Measurements from ENCODE around the gene RBM38. TPM values are rescaled to one million over a fixed set of nuclear protein-coding genes. Genes with fewer than 3 reads are reported as not detected.
A peak's percentile ranks its signal among the peaks of the same experiment; 100 is the strongest.

Gene RBM38
- total RNA-seq, 2 experiments from 2014 or later = 116 to 119 TPM

DNA sequence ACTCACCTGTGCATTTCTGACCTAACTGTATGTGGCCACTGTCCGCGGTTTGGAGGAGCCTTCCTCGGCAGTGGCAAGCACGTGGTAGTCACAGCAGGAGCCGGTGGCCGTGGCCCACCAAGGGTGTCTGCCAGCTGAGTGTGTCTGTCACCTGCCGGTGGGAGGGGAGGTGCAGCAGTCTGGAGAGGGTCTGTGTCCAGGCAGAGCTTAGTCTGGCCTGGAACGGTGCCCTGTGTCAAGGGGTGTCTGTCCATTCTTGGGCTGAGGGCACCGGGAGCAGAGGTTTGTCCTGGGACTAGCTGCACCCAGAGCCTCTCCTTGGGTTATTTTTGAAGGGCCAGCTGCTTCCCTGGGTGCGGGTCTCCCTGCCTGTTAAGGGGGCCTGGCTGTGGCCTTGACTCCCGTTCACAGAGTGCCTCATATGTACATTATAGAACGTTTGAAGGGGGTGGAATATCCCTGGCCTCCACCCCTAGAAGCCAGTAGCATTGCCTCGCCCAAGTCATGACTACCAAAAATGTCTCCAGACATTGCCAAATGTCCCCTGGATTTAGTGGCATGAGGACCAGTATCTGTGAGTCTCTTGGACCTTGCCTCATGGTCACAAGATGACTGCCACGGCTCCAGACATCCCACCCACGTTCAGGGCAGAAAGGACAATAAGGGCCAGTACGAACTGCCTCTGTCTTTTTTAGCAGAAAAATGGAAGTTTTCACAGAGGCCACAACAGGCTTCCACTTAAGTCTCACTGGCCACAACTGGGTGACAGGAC lies 5.2 kb downstream of the RBM38 start:
- H3K9me3 Mint-ChIP-seq = no peaks in the 10 kb centered on the region
- H3K27ac Mint-ChIP-seq = peak overlapping the region; percentile 97
- H3K4me1 Mint-ChIP-seq = peaks cover 82% of the 10 kb centered on the region
- CTCF ChIA-PET = interaction anchor here (1.8 to 4.5 kb wide), 3 partner anchors 16 to 96 kb away, joined by 4 to 25 read pairs (median 24); no protein-coding TSS in a partner anchor
- peaks cover 89% of the 10 kb centered on the region for H3K36me3 Mint-ChIP-seq (ENCODE audit: low read depth)
- H3K27me3 Mint-ChIP-seq = no peaks in the 10 kb centered on the region
- no peak overlapping the region for H3K4me3 Mint-ChIP-seq
- DNase-seq = no peak
- POLR2A ChIA-PET = interaction anchor here (1.0 to 3.5 kb wide), 3 partner anchors 12 to 37 kb away, joined by 3 to 55 read pairs (median 3); no protein-coding TSS in a partner anchor

DNA sequence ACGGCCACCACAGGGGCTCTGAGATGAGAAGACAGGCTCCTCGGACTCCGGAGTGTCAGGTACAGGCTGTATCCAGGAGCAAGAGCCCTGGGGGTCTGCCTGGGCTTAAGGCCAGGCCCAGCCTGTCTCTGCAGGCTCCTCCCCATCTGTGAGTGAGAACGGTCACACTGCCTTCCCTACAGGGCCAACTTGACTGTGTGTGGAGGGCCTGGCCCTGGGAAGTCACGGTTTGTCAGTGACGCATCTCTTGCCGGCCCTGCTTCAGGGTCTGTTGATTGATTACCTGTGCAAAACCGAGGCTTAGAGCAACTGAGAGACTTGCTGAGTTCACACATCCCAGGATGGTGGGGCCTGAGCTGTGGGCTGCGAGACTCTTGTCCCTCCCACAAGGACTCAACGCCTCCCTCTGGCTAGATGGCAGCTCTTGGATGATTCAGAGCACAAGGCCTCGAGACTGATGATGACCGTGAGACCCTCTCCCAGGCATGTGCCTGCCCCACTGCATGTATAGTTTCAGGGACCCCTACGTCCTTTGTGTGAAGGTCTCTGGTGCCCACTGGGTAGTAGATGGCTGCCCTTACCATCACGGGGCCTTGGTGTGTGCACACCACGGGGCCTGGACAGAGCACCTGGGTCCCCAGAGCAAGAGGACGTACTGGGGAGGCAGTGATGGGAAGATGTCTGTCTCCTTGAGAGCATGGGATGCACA lies 5.9 kb downstream of the RBM38 start:
- ChIA-PET CTCF (interaction anchor here (0.9 to 4.5 kb wide), 6 partner anchors 9 to 96 kb away, joined by 3 to 25 read pairs (median 10); no protein-coding TSS in a partner anchor), POLR2A (interaction anchor here (1.0 to 3.5 kb wide), 14 partner anchors 8 to 1255 kb away, joined by 3 to 55 read pairs (median 8); partner anchors contain the start of genes RBM38 and STX16)
- H3K4me3 Mint-ChIP-seq = peak overlapping the region; percentile 78
- peaks cover 90% of the 10 kb centered on the region for H3K4me1 Mint-ChIP-seq
- no peak for DNase-seq
- peak overlapping the region; percentile 97 for H3K27ac Mint-ChIP-seq
- no peaks in the 10 kb centered on the region for H3K9me3 Mint-ChIP-seq
- no peaks in the 10 kb centered on the region for H3K27me3 Mint-ChIP-seq
- peaks cover 94% of the 10 kb centered on the region for H3K36me3 Mint-ChIP-seq (ENCODE audit: low read depth)

DNA sequence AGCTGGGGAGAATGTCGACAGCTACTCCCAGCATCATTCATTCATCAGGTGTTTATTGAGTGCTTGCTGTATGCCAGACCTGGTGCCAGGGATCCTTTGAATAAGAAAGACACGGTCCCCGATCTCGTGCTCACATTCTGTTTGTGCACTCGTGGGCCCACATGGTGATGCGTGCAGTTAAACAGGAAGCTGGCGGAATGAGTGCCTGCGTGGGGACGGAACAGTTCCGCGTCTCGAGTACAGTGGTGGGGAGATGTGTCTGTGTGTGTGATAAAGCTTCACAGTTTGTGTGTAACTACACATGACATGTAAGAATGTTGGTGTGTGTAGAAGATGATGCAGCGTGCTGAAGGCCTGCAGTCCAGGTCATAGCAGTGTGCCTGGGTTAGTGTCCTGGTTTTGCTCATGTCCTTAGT lies 6.5 kb downstream of the RBM38 start:
- Mint-ChIP-seq H3K36me3 (ENCODE audit: low read depth) (peaks cover 94% of the 10 kb centered on the region), H3K27me3 (no peaks in the 10 kb centered on the region), H3K4me3 (peak overlapping the region; percentile 78), H3K9me3 (no peaks in the 10 kb centered on the region), H3K27ac (peak overlapping the region; percentile 97), H3K4me1 (peaks cover 92% of the 10 kb centered on the region)
- DNase-seq = peak; percentile 55
- ChIA-PET CTCF (interaction anchor here (0.7 to 4.5 kb wide), 15 partner anchors 9 to 992 kb away, joined by 3 to 25 read pairs (median 5); partner anchors contain the start of genes VAPB and ZBP1), POLR2A (interaction anchor here (0.6 to 3.5 kb wide), 24 partner anchors 8 to 1254 kb away, joined by 3 to 55 read pairs (median 6); partner anchors contain the start of genes RBM38 and STX16)

DNA sequence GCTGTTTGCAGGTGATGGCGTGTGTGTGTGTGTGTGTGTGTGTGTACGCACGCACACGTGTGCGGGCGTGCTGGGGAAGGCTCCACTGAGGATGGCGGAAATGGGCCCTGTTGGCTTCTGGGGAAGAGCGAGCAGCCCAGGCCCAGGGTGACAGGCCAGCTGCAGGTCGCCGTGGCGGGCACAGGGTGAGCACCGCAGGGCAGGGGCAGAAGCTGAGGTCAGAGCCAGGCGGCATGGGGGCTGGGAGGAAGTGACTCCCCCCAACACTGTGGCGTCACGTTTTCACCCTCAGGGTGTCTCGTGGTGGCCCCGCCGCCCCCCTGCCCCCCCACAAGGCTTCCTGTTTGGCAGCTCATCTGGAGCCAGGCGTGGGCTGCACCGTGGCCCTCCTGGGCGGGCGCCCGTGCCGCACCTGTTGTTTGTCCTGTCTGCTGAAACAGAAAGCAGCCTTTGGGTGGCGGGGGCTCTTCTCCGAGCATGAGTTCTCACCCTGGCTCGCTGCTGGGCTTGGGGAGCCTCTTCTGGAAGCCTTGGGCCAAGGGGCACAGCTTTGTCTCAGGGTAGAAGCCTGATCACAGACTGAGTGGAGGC lies 7.1 kb downstream of the RBM38 start:
- no peaks in the 10 kb centered on the region for H3K27me3 Mint-ChIP-seq
- peaks cover 94% of the 10 kb centered on the region for H3K36me3 Mint-ChIP-seq (ENCODE audit: low read depth)
- ChIA-PET POLR2A (interaction anchor here (0.6 to 3.5 kb wide), 26 partner anchors 7 to 1253 kb away, joined by 3 to 55 read pairs (median 6); partner anchors contain the start of genes RBM38 and STX16), CTCF (interaction anchor here (0.7 to 4.5 kb wide), 16 partner anchors 10 to 991 kb away, joined by 3 to 25 read pairs (median 4); partner anchors contain the start of genes VAPB and ZBP1)
- peak overlapping the region; percentile 97 for H3K27ac Mint-ChIP-seq
- peak; percentile 87 for DNase-seq
- peaks cover 91% of the 10 kb centered on the region for H3K4me1 Mint-ChIP-seq
- H3K4me3 Mint-ChIP-seq = peak overlapping the region; percentile 78
- H3K9me3 Mint-ChIP-seq = no peaks in the 10 kb centered on the region

DNA sequence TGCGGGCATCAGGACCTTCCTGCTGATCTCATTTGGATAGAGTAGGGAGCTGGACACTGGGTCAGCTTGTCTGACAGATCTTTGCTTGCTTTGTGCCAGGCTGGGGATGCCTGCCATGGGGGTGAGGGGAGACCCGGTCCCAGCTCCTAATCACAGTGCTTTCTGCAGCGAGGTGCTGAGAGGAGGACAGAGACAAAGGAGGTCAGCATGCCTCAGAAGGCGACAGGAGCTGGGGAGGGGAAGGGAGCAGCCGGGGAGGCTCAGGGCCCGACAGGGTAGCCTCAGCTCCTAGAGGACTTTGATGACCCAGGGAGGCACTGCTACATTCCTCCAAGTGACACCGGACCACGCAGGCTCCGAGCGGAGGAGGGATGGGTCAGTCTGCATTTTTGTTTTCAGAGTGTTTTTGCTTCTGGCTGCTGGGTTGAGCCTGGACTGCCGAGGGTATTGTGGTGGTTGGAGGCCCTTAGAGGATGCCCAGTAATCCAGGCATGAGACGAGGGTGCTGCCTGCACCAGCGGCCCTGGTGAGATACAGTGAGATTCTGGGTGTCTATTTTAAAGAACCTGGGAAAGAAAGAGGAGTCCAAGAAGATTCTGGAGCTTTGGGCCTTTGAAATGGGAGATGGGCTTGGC lies 7.8 kb downstream of the RBM38 start:
- Mint-ChIP-seq H3K9me3 (no peaks in the 10 kb centered on the region), H3K4me1 (peaks cover 87% of the 10 kb centered on the region), H3K27me3 (no peaks in the 10 kb centered on the region), H3K4me3 (peak overlapping the region; percentile 78), H3K27ac (peak overlapping the region; percentile 97), H3K36me3 (ENCODE audit: low read depth) (peaks cover 93% of the 10 kb centered on the region)
- ChIA-PET CTCF (interaction anchor here (0.7 to 4.5 kb wide), 12 partner anchors 10 to 221 kb away, joined by 3 to 25 read pairs (median 6); partner anchors contain the start of gene ZBP1), POLR2A (interaction anchor here (0.7 to 3.5 kb wide), 18 partner anchors 8 to 1253 kb away, joined by 3 to 55 read pairs (median 8); partner anchors contain the start of genes RBM38 and STX16)
- DNase-seq = no peak

DNA sequence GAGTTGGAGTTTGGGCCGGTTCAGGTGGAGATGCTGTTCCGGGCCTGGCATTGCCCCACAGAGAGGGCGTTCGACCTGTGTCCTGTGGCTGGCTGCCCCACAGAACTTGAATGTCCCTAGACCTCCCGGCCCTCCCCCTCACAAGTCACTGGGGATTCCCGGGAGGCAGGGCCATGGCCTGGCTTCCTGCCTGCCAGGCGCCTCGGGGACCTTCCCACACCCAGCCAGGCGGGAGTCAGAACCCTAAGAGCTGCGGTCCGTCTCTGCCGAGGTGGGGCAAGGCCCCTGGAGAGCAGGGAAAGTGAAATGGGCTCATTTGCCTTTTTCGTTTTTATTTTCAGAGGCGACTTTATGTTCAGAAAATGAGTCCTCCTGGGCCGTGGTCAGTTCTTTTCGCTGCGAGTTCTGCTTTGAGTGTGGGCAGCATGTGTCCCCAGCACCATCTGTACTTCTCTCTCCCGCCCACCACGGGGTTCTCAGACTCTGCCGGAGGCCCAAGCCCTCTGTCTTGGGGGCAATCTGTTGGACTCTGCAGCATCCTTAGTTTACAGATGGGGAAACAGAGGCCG lies 8.5 kb downstream of the RBM38 start:
- no peaks in the 10 kb centered on the region for H3K27me3 Mint-ChIP-seq
- peak overlapping the region; percentile 78 for H3K4me3 Mint-ChIP-seq
- ChIA-PET CTCF (interaction anchor here (0.7 to 4.5 kb wide), 5 partner anchors 11 to 99 kb away, joined by 3 to 25 read pairs (median 17); no protein-coding TSS in a partner anchor), POLR2A (interaction anchor here (0.6 to 3.5 kb wide), 10 partner anchors 9 to 73 kb away, joined by 3 to 55 read pairs (median 10); partner anchors contain the start of gene RBM38)
- H3K4me1 Mint-ChIP-seq = peaks cover 82% of the 10 kb centered on the region
- H3K36me3 Mint-ChIP-seq (ENCODE audit: low read depth) = peaks cover 92% of the 10 kb centered on the region
- no peaks in the 10 kb centered on the region for H3K9me3 Mint-ChIP-seq
- H3K27ac Mint-ChIP-seq = peak overlapping the region; percentile 97
- DNase-seq = peak; percentile 43

DNA sequence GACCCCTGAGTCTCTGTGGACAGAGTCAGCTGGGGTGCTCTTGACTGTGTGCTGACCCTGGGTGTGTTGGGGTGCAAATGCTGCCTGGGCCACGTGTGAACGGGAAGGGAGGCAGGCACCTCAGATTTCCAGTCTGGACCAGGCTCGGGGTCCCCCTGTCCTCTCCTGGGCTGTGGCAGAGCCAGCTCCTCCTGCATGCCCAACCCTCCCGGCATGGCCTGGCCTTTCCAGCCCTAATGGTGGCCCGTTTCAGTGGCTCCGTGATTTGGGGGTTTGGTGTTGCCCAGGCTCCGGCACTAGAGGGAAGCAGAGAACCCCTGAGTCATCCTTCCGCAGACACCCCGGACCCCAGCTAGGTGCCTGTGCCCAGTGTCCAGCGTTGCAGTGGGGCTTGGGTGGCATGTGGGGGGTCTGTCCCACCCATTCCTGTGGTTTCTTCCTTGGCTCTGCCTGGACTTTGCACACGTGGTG lies 9.1 kb downstream of the RBM38 start:
- ChIA-PET CTCF (interaction anchor here (3.0 to 4.5 kb wide), 3 partner anchors 12 to 34 kb away, joined by 17 to 25 read pairs (median 24); no protein-coding TSS in a partner anchor), POLR2A (interaction anchor here (0.6 to 3.5 kb wide), 6 partner anchors 9 to 33 kb away, joined by 3 to 55 read pairs (median 18); partner anchors contain the start of gene RBM38)
- peaks cover 91% of the 10 kb centered on the region for H3K36me3 Mint-ChIP-seq (ENCODE audit: low read depth)
- H3K27ac Mint-ChIP-seq = peak overlapping the region; percentile 31
- no peaks in the 10 kb centered on the region for H3K27me3 Mint-ChIP-seq
- no peak overlapping the region for H3K4me3 Mint-ChIP-seq
- no peaks in the 10 kb centered on the region for H3K9me3 Mint-ChIP-seq
- DNase-seq = no peak
- peaks cover 76% of the 10 kb centered on the region for H3K4me1 Mint-ChIP-seq

DNA sequence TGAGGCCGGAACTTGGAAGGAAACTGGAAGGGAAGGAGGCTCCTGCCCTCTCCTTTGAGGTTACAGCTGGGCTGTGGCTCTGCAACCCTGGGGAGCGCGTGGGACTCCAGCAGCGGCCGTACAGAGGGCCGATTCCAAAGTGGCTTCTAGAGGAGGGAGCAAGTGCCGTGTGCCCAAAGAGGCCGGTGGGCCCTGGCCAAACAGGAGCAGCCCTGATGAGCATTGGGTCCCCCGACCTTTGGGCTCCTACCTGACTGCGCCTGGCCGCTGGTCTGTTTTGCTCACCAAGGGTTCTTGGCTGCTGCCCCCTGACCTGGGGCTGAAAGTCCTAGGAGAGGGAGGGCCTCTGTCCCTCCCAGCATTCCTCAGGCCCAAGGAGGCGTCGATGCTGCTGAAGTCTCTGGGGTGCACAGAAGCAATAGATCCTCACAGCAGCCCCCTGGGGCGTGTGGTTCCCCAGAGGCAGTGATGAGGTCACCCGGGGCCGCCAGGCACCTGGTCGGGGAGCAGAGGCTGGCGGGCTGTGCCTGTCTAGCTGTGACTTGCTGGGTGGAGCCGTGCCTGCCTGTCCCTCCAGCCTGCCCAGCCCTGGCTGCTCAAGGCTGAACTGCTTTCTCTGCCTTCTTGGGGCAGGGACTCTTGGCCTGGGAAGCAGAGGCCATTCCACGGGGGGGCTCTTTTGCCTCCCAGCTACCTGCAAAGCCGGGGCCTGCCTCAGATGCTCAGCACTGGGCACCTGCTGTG lies 9.8 kb downstream of the RBM38 start:
- peak overlapping the region; percentile 31 for H3K27ac Mint-ChIP-seq
- peaks cover 86% of the 10 kb centered on the region for H3K36me3 Mint-ChIP-seq (ENCODE audit: low read depth)
- POLR2A ChIA-PET = interaction anchor here (1.1 to 3.9 kb wide), 3 partner anchors 8 to 32 kb away, joined by 3 to 20 read pairs (median 12); no protein-coding TSS in a partner anchor
- no peaks in the 10 kb centered on the region for H3K27me3 Mint-ChIP-seq
- no peak overlapping the region for H3K4me3 Mint-ChIP-seq
- CTCF ChIA-PET = interaction anchor here (0.9 to 4.5 kb wide), 3 partner anchors 20 to 35 kb away, joined by 3 to 25 read pairs (median 3); no protein-coding TSS in a partner anchor
- H3K9me3 Mint-ChIP-seq = no peaks in the 10 kb centered on the region
- no peak for DNase-seq
- peaks cover 70% of the 10 kb centered on the region for H3K4me1 Mint-ChIP-seq

DNA sequence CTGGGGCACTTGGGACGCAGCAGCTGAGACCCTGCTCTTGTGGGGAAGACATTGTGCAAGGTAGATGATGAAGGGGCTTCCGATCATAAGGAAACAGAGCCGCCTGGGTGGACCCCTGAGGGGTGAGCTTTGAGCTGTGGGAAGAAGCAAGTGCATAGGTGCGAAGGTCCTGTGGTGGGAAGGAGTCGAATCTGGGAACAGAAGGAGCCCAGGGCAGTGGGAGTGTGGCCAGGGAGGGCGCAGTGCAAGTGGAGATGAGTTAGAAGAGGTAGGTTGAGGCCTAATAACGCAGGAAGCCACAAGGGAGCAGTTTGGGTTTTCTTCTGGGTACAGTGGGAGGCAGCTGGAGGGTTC lies 10.3 kb downstream of the RBM38 start:
- Mint-ChIP-seq H3K4me3 (no peak overlapping the region), H3K27ac (no peak overlapping the region), H3K27me3 (no peaks in the 10 kb centered on the region), H3K9me3 (no peaks in the 10 kb centered on the region), H3K4me1 (peaks cover 64% of the 10 kb centered on the region), H3K36me3 (ENCODE audit: low read depth) (peaks cover 85% of the 10 kb centered on the region)
- no peak for DNase-seq
- CTCF ChIA-PET = interaction anchor here (0.9 kb wide), 2 partner anchors 28 to 34 kb away, joined by 3 read pairs; no protein-coding TSS in a partner anchor
- POLR2A ChIA-PET = interaction anchor here (1.0 to 3.9 kb wide), 5 partner anchors 9 to 195 kb away, joined by 3 to 20 read pairs (median 5); no protein-coding TSS in a partner anchor

DNA sequence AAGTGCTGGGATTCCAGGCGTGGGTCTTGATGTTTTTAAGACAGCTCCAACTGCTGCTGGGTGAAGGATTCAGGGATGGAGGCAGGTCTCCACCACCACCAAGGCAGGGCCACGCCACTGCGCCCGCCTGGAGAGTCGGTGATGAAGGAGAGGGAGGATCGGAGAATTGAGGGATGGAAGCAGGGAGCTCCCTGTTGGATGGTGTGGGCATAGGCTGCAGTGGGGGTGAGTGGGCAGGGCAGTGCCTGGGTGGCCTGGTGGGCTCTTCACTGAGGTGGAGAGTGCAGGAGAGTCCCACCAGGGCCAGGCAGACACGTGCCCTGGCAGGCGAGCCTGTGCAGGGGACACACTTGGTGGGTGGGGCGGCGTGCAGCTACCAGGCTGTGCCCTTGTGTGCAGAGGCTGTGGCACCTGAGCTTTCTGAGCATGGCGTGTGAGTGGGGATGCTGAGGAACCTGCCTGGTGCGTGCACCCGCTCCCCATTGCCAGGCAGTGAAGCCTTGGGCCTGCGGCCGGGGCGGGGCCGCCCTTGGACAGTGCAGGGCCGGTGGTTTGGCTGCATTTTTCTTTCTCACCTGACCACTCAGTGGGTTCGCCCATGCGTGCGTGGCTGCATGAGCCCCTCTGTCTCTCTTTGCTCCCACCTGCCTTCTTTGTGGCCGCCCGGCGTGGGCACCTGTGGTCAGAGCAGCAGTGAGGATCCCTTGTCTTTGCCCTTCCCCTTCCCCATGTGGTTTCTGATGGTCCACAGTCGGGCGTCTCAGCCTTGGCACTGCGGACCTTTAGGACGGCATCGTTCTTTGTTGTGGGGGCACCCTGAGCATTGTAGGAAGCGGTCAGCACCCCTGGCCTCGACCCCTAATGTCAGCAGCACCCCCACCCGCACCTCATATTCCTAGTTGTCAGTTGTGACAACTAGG lies 11.3 kb downstream of the RBM38 start:
- no peaks in the 10 kb centered on the region for H3K27me3 Mint-ChIP-seq
- POLR2A ChIA-PET = interaction anchor here (1.0 to 3.9 kb wide), 9 partner anchors 8 to 194 kb away, joined by 3 to 20 read pairs (median 4); partner anchors contain the start of gene RBM38
- peaks cover 55% of the 10 kb centered on the region for H3K4me1 Mint-ChIP-seq
- H3K9me3 Mint-ChIP-seq = no peaks in the 10 kb centered on the region
- no peak for DNase-seq
- CTCF ChIA-PET = interaction anchor here (1.0 kb wide), 2 partner anchors 31 to 72 kb away, joined by 3 read pairs; no protein-coding TSS in a partner anchor
- no peak overlapping the region for H3K27ac Mint-ChIP-seq
- peaks cover 83% of the 10 kb centered on the region for H3K36me3 Mint-ChIP-seq (ENCODE audit: low read depth)
- H3K4me3 Mint-ChIP-seq = no peak overlapping the region

All from activated CD4-positive, alpha-beta memory T cell treated with anti-CD3 and anti-CD28 coated beads, Interleukin-2, amount 10 ng/mL, durations not matched to agents 7 days and 5 days (primary cell).